Neuronal stem cell (in vitro differentiated cells): ENCODE measurements around the gene BCL11B.

Source experiments
- DNase-seq: peaks from one replicate; pipeline ENCODE4 v3.0.0-alpha.2; 2013; ENCODE audit warnings: low spot score
- H2AFZ ChIP-seq: one replicate; pipeline ENCODE4 v1.6.1; 2013; ENCODE audit warnings: mild to moderate bottlenecking, low read length, inconsistent platforms
- H2AK5ac ChIP-seq: 2 replicates; pipeline ENCODE4 v1.6.1; 2013; ENCODE audit warnings: low read depth, mild to moderate bottlenecking, inconsistent platforms, low read length, moderate library complexity, mixed read lengths
- H2BK120ac ChIP-seq: 2 replicates; pipeline ENCODE4 v1.6.1; 2013; ENCODE audit warnings: low read depth, mild to moderate bottlenecking, inconsistent platforms, low read length, moderate library complexity, mixed read lengths
- H2BK12ac ChIP-seq: one replicate; pipeline ENCODE4 v1.6.1; 2013; ENCODE audit warnings: low read length, inconsistent platforms
- H2BK15ac ChIP-seq: 2 replicates; pipeline ENCODE4 v1.6.1; 2013; ENCODE audit warnings: mild to moderate bottlenecking, low read length, inconsistent platforms, mixed read lengths
- H2BK5ac ChIP-seq: one replicate; pipeline ENCODE4 v1.6.1; 2013; ENCODE audit warnings: inconsistent platforms, mild to moderate bottlenecking, low read length, moderate library complexity
- H3K14ac ChIP-seq: one replicate; pipeline ENCODE4 v1.6.1; 2013; ENCODE audit warnings: low read length, inconsistent platforms
- H3K18ac ChIP-seq: 2 replicates; pipeline ENCODE4 v1.6.1; 2013; ENCODE audit warnings: low read length, inconsistent platforms
- H3K23ac ChIP-seq: 2 replicates; pipeline ENCODE4 v1.6.1; 2013; ENCODE audit warnings: low read depth, mild to moderate bottlenecking, mixed read lengths, low read length, inconsistent platforms; ENCODE audit not compliant: poor library complexity
- H3K27ac ChIP-seq: replicated peaks from 3 replicates; pipeline ENCODE4 v1.5.1; 2013; ENCODE audit warnings: low read length, inconsistent platforms
- H3K27me3 ChIP-seq, 3 experiments: 2 replicates each; pipeline ENCODE4 v1.6.1; 2013; ENCODE audit warnings: low read length in 3 of 3, mild to moderate bottlenecking in 2 of 3, inconsistent platforms in 1 of 3, low read depth in 1 of 3, mixed read lengths in 1 of 3, moderate library complexity in 1 of 3; ENCODE audit not compliant: control insufficient read depth in 3 of 3, insufficient read depth in 3 of 3
- H3K36me3 ChIP-seq, 2 donors: replicated peaks in 1 of 2; 2 replicates each; pipeline ENCODE4 v1.6.1; 2013; ENCODE audit warnings: low read length in 2 of 2; ENCODE audit not compliant: control insufficient read depth in 2 of 2, insufficient read depth in 2 of 2
- H3K4ac ChIP-seq: 2 replicates; pipeline ENCODE4 v1.6.1; 2013; ENCODE audit warnings: inconsistent platforms, mild to moderate bottlenecking, low read length, moderate library complexity
- H3K4me1 ChIP-seq, 2 donors: 1 replicate in 1 of 2; 2 replicates in 1 of 2; pipeline ENCODE4 v1.6.1; 2013; ENCODE audit warnings: low read length in 2 of 2, low read depth in 1 of 2; ENCODE audit not compliant: control insufficient read depth in 2 of 2, insufficient read depth in 1 of 2
- H3K4me2 ChIP-seq: one replicate; pipeline ENCODE4 v1.6.1; 2013; ENCODE audit warnings: mild to moderate bottlenecking, low read length, inconsistent platforms; ENCODE audit not compliant: insufficient read depth, poor library complexity, severe bottlenecking
- H3K4me3 ChIP-seq, 2 donors: 2 replicates each; pipeline ENCODE4 v1.5.1; 2013; ENCODE audit warnings: low read length in 2 of 2, mild to moderate bottlenecking in 2 of 2, inconsistent platforms in 1 of 2, moderate library complexity in 1 of 2
- H3K79me1 ChIP-seq: one replicate; pipeline ENCODE4 v1.6.1; 2013; ENCODE audit warnings: low read depth, mild to moderate bottlenecking, inconsistent platforms, low read length, moderate library complexity
- H3K9ac ChIP-seq: one replicate; pipeline ENCODE4 v1.6.1; 2013; ENCODE audit warnings: mild to moderate bottlenecking, low read depth, low read length, inconsistent platforms; ENCODE audit not compliant: poor library complexity
- H3K9me3 ChIP-seq, 2 donors: replicated peaks in 1 of 2; 2 replicates each; pipeline versions ENCODE3 to v1.6.1; 2013; ENCODE audit warnings: low read length in 2 of 2, mild to moderate bottlenecking in 2 of 2, inconsistent platforms in 1 of 2, low read depth in 1 of 2, mixed read lengths in 1 of 2, moderate library complexity in 1 of 2; ENCODE audit not compliant: control insufficient read depth in 2 of 2, insufficient read depth in 1 of 2
- H4K8ac ChIP-seq: one replicate; pipeline ENCODE4 v1.6.1; 2013; ENCODE audit warnings: low read depth, mild to moderate bottlenecking, inconsistent platforms, low read length, moderate library complexity
- H4K91ac ChIP-seq: one replicate; pipeline ENCODE4 v1.6.1; 2013; ENCODE audit warnings: low read length, low read depth, mild to moderate bottlenecking, inconsistent platforms; ENCODE audit not compliant: poor library complexity
- whole genome bisulfite sequencing, 2 donors: extraction: QIAGEN DNeasy Blood & Tissue Kit; methylation state at CpG; one replicate each; pipeline ENCODE4 v1.1.7; 2013; ENCODE audit warnings: missing lambda C conversion rate in 2 of 2, mixed read lengths in 1 of 2; ENCODE audit not compliant: insufficient read length in 2 of 2, insufficient replicate concordance in 1 of 2; ENCODE audit errors: extremely low coverage in 2 of 2; 5-methylcytosine and 5-hydroxymethylcytosine counted together

The BCL11B gene

GRCh38 chr14:99122521-99123125 lies 149.4 kb downstream of the BCL11B start:
- WGBS, 2 donors: no CpG with 5 or more reads among the region's 18 CpGs
- Histone ChIP-seq H2BK12ac (no peak overlapping the region), H2AK5ac (peak overlapping the region; percentile 56), H4K8ac (no peak overlapping the region), H4K91ac (no peak overlapping the region), H3K79me1 (no peaks in the 10 kb centered on the region), H3K9me3 (no peaks in the 10 kb centered on the region), H2BK15ac (no peak overlapping the region), H2BK5ac (no peak overlapping the region), H3K18ac (no peak overlapping the region), H3K4ac (no peak overlapping the region), H3K9ac (no peak overlapping the region), H3K23ac (no peak overlapping the region), H3K14ac (no peak overlapping the region), H3K4me2 (no peak overlapping the region), H3K4me1 (peaks cover 0 to 3% of the 10 kb centered on the region in 2 donors), H3K27me3 (no peaks in the 10 kb centered on the region), H2BK120ac (no peak overlapping the region), H3K27ac (no peak overlapping the region), H2AFZ (no peak overlapping the region), H3K4me3 (no peak overlapping the region), H3K36me3 (no peaks in the 10 kb centered on the region)
- no peak for DNase-seq

GRCh38 chr14:99121319-99121875 lies 150.6 kb downstream of the BCL11B start:
- no peaks in the 10 kb centered on the region for H3K27me3 ChIP-seq
- no peak overlapping the region for H3K14ac ChIP-seq
- peak overlapping the region; percentile 48 for H3K18ac ChIP-seq
- H2BK12ac ChIP-seq: no peak overlapping the region
- H3K4me1 ChIP-seq: no peaks in the 10 kb centered on the region
- no peaks in the 10 kb centered on the region for H3K79me1 ChIP-seq
- H3K4me3 ChIP-seq: no peak overlapping the region
- H3K27ac ChIP-seq: no peak overlapping the region
- no peaks in the 10 kb centered on the region for H3K36me3 ChIP-seq
- H2BK15ac ChIP-seq: no peak overlapping the region
- no peak overlapping the region for H4K8ac ChIP-seq
- H2AK5ac ChIP-seq: peak overlapping the region; percentile 23
- no peak for DNase-seq
- H3K9ac ChIP-seq: peak overlapping the region; percentile 17
- H2BK5ac ChIP-seq: peak overlapping the region; percentile 18
- H3K4ac ChIP-seq: no peak overlapping the region
- no peaks in the 10 kb centered on the region for H3K9me3 ChIP-seq
- H3K4me2 ChIP-seq: no peak overlapping the region
- H3K23ac ChIP-seq: no peak overlapping the region
- no peak overlapping the region for H2AFZ ChIP-seq
- no peak overlapping the region for H2BK120ac ChIP-seq
- no peak overlapping the region for H4K91ac ChIP-seq
- WGBS, 2 donors: no CpG with 5 or more reads among the region's 13 CpGs

GRCh38 chr14:99120526-99121318 lies 151.3 kb downstream of the BCL11B start:
- peak overlapping the region; percentile 23 for H2AK5ac ChIP-seq
- H2BK15ac ChIP-seq: no peak overlapping the region
- no peak overlapping the region for H3K4ac ChIP-seq
- H2BK5ac ChIP-seq: peak overlapping the region; percentile 18
- no peak overlapping the region for H3K14ac ChIP-seq
- H3K27ac ChIP-seq: no peak overlapping the region
- no peaks in the 10 kb centered on the region for H3K4me1 ChIP-seq
- DNase-seq: no peak
- H3K4me3 ChIP-seq: no peak overlapping the region
- no peaks in the 10 kb centered on the region for H3K79me1 ChIP-seq
- H3K9ac ChIP-seq: peak overlapping the region; percentile 17
- WGBS, 2 donors: no CpG with 5 or more reads among the region's 17 CpGs
- no peak overlapping the region for H3K23ac ChIP-seq
- no peak overlapping the region for H3K18ac ChIP-seq
- H3K9me3 ChIP-seq: no peaks in the 10 kb centered on the region
- no peak overlapping the region for H4K91ac ChIP-seq
- no peak overlapping the region for H3K4me2 ChIP-seq
- no peak overlapping the region for H2AFZ ChIP-seq
- no peak overlapping the region for H4K8ac ChIP-seq
- no peaks in the 10 kb centered on the region for H3K27me3 ChIP-seq
- no peaks in the 10 kb centered on the region for H3K36me3 ChIP-seq
- H2BK12ac ChIP-seq: no peak overlapping the region
- no peak overlapping the region for H2BK120ac ChIP-seq
